IMR-90 (cell line): ENCODE measurements around the gene C9orf43. TPM values are rescaled to one million over a fixed set of nuclear protein-coding genes. Genes with fewer than 3 reads are reported as not detected.

Experiments used
- ATAC-seq: fragments of 200-7000 bp; cut with Tn5 transposase; 2 replicates; pipeline ENCODE4 v1.9.1; 2020; ENCODE audit warnings: low read depth, mild to moderate bottlenecking, moderate library complexity
- BruUV-seq: library from RNA; stranded (reverse); fragments of 400-500 nt; replicated peaks from 2 replicates; lab custom pipeline; 2021; lab: Mats Ljungman, UMichigan
- CTCF ChIA-PET: fragments of 300-600 bp; formaldehyde crosslinking; extraction: SDS; loops from one replicate; lab custom pipeline; 2021; ENCODE audit warnings: antibody characterized with exemption; lab: Yijun Ruan, JAX
- POLR2A ChIA-PET: fragments of 300-600 bp; sonication (Branson Sonifier 250); formaldehyde crosslinking; loops from one replicate; lab custom pipeline; 2022; ENCODE audit warnings: antibody characterized with exemption; ENCODE audit not compliant: unreplicated experiment; lab: Charles Lee
- DNase-seq: peaks from one replicate; pipeline ENCODE4 v3.0.0; 2013
- H2AFZ ChIP-seq: replicated peaks from 2 replicates; pipeline ENCODE3; 2013; ENCODE audit warnings: low read length, mild to moderate bottlenecking; ENCODE audit not compliant: poor library complexity
- H2AK5ac ChIP-seq: 2 replicates; pipeline ENCODE4 v1.6.1; 2013; ENCODE audit warnings: low read depth, low read length, inconsistent platforms
- H2AK9ac ChIP-seq: replicated peaks from 2 replicates; pipeline ENCODE3; 2013; ENCODE audit warnings: mild to moderate bottlenecking, low read depth, low read length, moderate library complexity; ENCODE audit not compliant: poor library complexity
- H2BK120ac ChIP-seq: 2 replicates; pipeline ENCODE4 v1.6.1; 2013; ENCODE audit warnings: low read depth, low read length, inconsistent platforms
- H2BK15ac ChIP-seq: 3 replicates; pipeline ENCODE4 v1.6.1; 2013; ENCODE audit warnings: low read depth, low read length, inconsistent platforms
- H2BK20ac ChIP-seq: 2 replicates; pipeline ENCODE4 v1.6.1; 2013; ENCODE audit warnings: low read depth, mild to moderate bottlenecking, inconsistent platforms, low read length, moderate library complexity
- H2BK5ac ChIP-seq: 2 replicates; pipeline ENCODE4 v1.6.1; 2013; ENCODE audit warnings: mild to moderate bottlenecking, low read depth, low read length, inconsistent platforms; ENCODE audit not compliant: poor library complexity, severe bottlenecking
- H3K14ac ChIP-seq: replicated peaks from 2 replicates; pipeline ENCODE4 v1.6.1; 2013; ENCODE audit warnings: low read depth, low read length, inconsistent platforms
- H3K18ac ChIP-seq: 2 replicates; pipeline ENCODE4 v1.6.1; 2013; ENCODE audit warnings: low read depth, low read length, control low read depth
- H3K23ac ChIP-seq: 2 replicates; pipeline ENCODE4 v1.6.1; 2013; ENCODE audit warnings: low read depth, low read length, inconsistent platforms
- H3K27ac ChIP-seq: 2 replicates; pipeline ENCODE4 v1.5.1; 2013; ENCODE audit warnings: mild to moderate bottlenecking, control low read depth, low read length; ENCODE audit not compliant: insufficient read depth
- H3K27me3 ChIP-seq: 2 replicates; pipeline ENCODE4 v1.6.1; 2013; ENCODE audit warnings: low read length; ENCODE audit not compliant: control insufficient read depth, insufficient read depth
- H3K36me3 ChIP-seq: 2 replicates; pipeline ENCODE4 v1.6.1; 2013; ENCODE audit warnings: low read length, mixed read lengths; ENCODE audit not compliant: control insufficient read depth, insufficient read depth
- H3K4ac ChIP-seq: 2 replicates; pipeline ENCODE4 v1.6.1; 2013; ENCODE audit warnings: low read depth, low read length, inconsistent platforms
- H3K4me1 ChIP-seq: 2 replicates; pipeline ENCODE4 v1.6.1; 2013; ENCODE audit warnings: low read length, mixed read lengths; ENCODE audit not compliant: control insufficient read depth, insufficient read depth
- H3K4me2 ChIP-seq: 2 replicates; pipeline ENCODE4 v1.6.1; 2013; ENCODE audit warnings: low read depth, mild to moderate bottlenecking, control low read depth, low read length, moderate library complexity
- H3K4me3 ChIP-seq: 2 replicates; pipeline ENCODE4 v1.5.1; 2013; ENCODE audit warnings: low read depth, mild to moderate bottlenecking, control low read depth, low read length, moderate library complexity; ENCODE audit not compliant: insufficient read depth
- H3K56ac ChIP-seq: 2 replicates; pipeline ENCODE4 v1.6.1; 2013; ENCODE audit warnings: low read length, inconsistent platforms; ENCODE audit not compliant: insufficient read depth; ENCODE audit errors: extremely low read depth
- H3K79me1 ChIP-seq, 2 experiments: 2 replicates each; pipeline ENCODE4 v1.6.1; 2013; ENCODE audit warnings: low read length in 2 of 2, inconsistent platforms in 1 of 2, low read depth in 1 of 2
- H3K9ac ChIP-seq: 2 replicates; pipeline ENCODE4 v1.6.1; 2013; ENCODE audit warnings: low read depth, low read length, control low read depth
- H3K9me1 ChIP-seq: 2 replicates; pipeline ENCODE4 v1.6.1; 2013; ENCODE audit warnings: low read length, inconsistent platforms; ENCODE audit not compliant: insufficient read depth
- H3K9me3 ChIP-seq: 2 replicates; pipeline ENCODE4 v1.6.1; 2013; ENCODE audit warnings: low read length; ENCODE audit not compliant: control insufficient read depth, insufficient read depth
- H4K20me1 ChIP-seq: 2 replicates; pipeline ENCODE4 v1.6.1; 2013; ENCODE audit warnings: low read length, inconsistent platforms; ENCODE audit not compliant: insufficient read depth
- H4K5ac ChIP-seq: 2 replicates; pipeline ENCODE4 v1.6.1; 2013; ENCODE audit warnings: mild to moderate bottlenecking, low read depth, low read length, control low read depth
- H4K8ac ChIP-seq, 2 experiments: 2 replicates each; pipeline ENCODE4 v1.6.1; 2013; ENCODE audit warnings: low read depth in 2 of 2, low read length in 2 of 2, control low read depth in 1 of 2, inconsistent platforms in 1 of 2
- H4K91ac ChIP-seq: 2 replicates; pipeline ENCODE4 v1.6.1; 2013; ENCODE audit warnings: low read depth, low read length, inconsistent platforms; ENCODE audit not compliant: insufficient read depth
- BHLHE40 ChIP-seq: fragments of 150-350 bp; IDR thresholded peaks from 2 replicates; pipeline ENCODE4 v1.6.1; 2016; ENCODE audit warnings: mild to moderate bottlenecking, low read depth, low read length
- CEBPB ChIP-seq: IDR thresholded peaks from 2 replicates; pipeline ENCODE4 v1.6.1; 2012; ENCODE audit warnings: low read depth, low read length, improper control_type of control experiment
- CHD1 ChIP-seq: IDR thresholded peaks from 2 replicates; pipeline ENCODE4 v1.6.1; 2012; ENCODE audit warnings: low read depth, low read length, improper control_type of control experiment
- CTCF ChIP-seq: conservative IDR thresholded peaks from 2 replicates; pipeline ENCODE4 v1.5.1; 2012; ENCODE audit warnings: mild to moderate bottlenecking, low read depth, low read length, improper control_type of control experiment
- ELK1 ChIP-seq: fragments of 150-350 bp; IDR thresholded peaks from 2 replicates; pipeline ENCODE4 v1.6.1; 2016; ENCODE audit warnings: low read depth, mild to moderate bottlenecking, low read length, moderate library complexity, borderline replicate concordance
- FOS ChIP-seq: fragments of 150-350 bp; IDR thresholded peaks from 2 replicates; pipeline ENCODE4 v1.6.1; 2016; ENCODE audit warnings: low read depth, low read length
- MAFK ChIP-seq: IDR thresholded peaks from 2 replicates; pipeline ENCODE4 v1.6.1; 2012; ENCODE audit warnings: low read depth, low read length, improper control_type of control experiment
- MAZ ChIP-seq: IDR thresholded peaks from 2 replicates; pipeline ENCODE4 v1.6.1; 2012; ENCODE audit warnings: low read depth, mild to moderate bottlenecking, low read length, improper control_type of control experiment, moderate library complexity, borderline replicate concordance
- MXI1 ChIP-seq: IDR thresholded peaks from 2 replicates; pipeline ENCODE4 v1.6.1; 2012; ENCODE audit warnings: low read depth, mild to moderate bottlenecking, low read length, moderate library complexity, borderline replicate concordance
- NFE2L2 ChIP-seq: fragments of 150-350 bp; IDR thresholded peaks from 2 replicates; pipeline ENCODE4 v1.6.1; 2016; ENCODE audit warnings: low read depth, mild to moderate bottlenecking, low read length
- POLR2A ChIP-seq: IDR thresholded peaks from 2 replicates; pipeline ENCODE4 v1.6.1; 2012; ENCODE audit warnings: mild to moderate bottlenecking, low read depth, low read length
- RAD21 ChIP-seq: IDR thresholded peaks from 2 replicates; pipeline ENCODE4 v1.6.1; 2012; ENCODE audit warnings: low read length, improper control_type of control experiment
- RCOR1 ChIP-seq: IDR thresholded peaks from 2 replicates; pipeline ENCODE4 v1.6.1; 2012; ENCODE audit warnings: mild to moderate bottlenecking, low read length, improper control_type of control experiment; ENCODE audit not compliant: insufficient replicate concordance
- RFX5 ChIP-seq: IDR thresholded peaks from 2 replicates; pipeline ENCODE4 v1.8.0; 2012; ENCODE audit warnings: low read depth, mild to moderate bottlenecking, low read length, moderate library complexity
- SMC3 ChIP-seq: fragments of 150-350 bp; IDR thresholded peaks from 2 replicates; pipeline ENCODE4 v1.6.1; 2016; ENCODE audit warnings: low read depth, mild to moderate bottlenecking, antibody characterized with exemption, low read length, moderate library complexity
- USF2 ChIP-seq: fragments of 150-350 bp; IDR thresholded peaks from 2 replicates; pipeline ENCODE4 v1.6.1; 2017; ENCODE audit warnings: mild to moderate bottlenecking, antibody characterized with exemption, low read length, low read depth
- WGBS, 2 experiments: methylation state at CpG; one replicate each; pipeline versions ENCODE4 v1.1.5 to v1.1.7; 2013; ENCODE audit warnings: missing lambda C conversion rate in 2 of 2; ENCODE audit not compliant: insufficient read length in 1 of 2; ENCODE audit errors: extremely low coverage in 2 of 2; 5-methylcytosine and 5-hydroxymethylcytosine counted together
- dilution Hi-C: fragments of 300-500 bp; cut with HindIII; formaldehyde crosslinking; loops from one replicate; pipeline ENCODE4 v1.14.3; 2018; ENCODE audit warnings: low sequenced_read_pairs; ENCODE audit not compliant: unreplicated experiment
- in situ Hi-C: fragments of 300-500 bp; cut with MboI; formaldehyde crosslinking; loops from 3 replicates; pipeline ENCODE4 v1.14.3; 2019; ENCODE audit warnings: low sequenced_read_pairs, inconsistent platforms, mixed read lengths
- intact Hi-C: fragments of 100-400 bp; cut with micrococcal nuclease; formaldehyde crosslinking; loops from 2 replicates; pipeline ENCODE4 v1.10.0; 2022
- polyA plus RNA-seq, 3 experiments: library from polyadenylated mRNA; depleted of rRNA; stranded (reverse); fragments of >200 nt; gene quantifications; 2 replicates each; pipeline ENCODE4 v1.2.3, GENCODE V29; 2012; ENCODE audit warnings: low replicate concordance in 1 of 3
- total RNA-seq: library from RNA; depleted of rRNA; stranded (reverse); fragments of >200 nt; gene quantifications from 2 replicates; pipeline ENCODE4 v1.2.3, GENCODE V29; 2012

C9orf43 gene
- total and polyA plus RNA-seq, 2 of the 4 experiments (the other 2 are of a cell fraction), result 0.36 to 0.46 TPM

- no peak overlapping the region for H2BK15ac ChIP-seq
- peaks cover 39% of the 10 kb centered on the region for H3K36me3 ChIP-seq
- ATAC-seq (no peak), DNase-seq (no peak)
- no peaks in the 10 kb centered on the region for H3K9me3 ChIP-seq
- no peak overlapping the region for H3K56ac ChIP-seq
- no peak overlapping the region for H2BK5ac ChIP-seq
- H4K5ac ChIP-seq, result no peak overlapping the region
- ChIA-PET POLR2A (no interaction called here), CTCF (no interaction called here)
- H4K8ac ChIP-seq, result no peak overlapping the region
- no peaks in the 10 kb centered on the region for H4K20me1 ChIP-seq
- H3K4me1 ChIP-seq, result no peaks in the 10 kb centered on the region
- dilution Hi-C loops, result no loop called here
- BruUV-seq, result no TSS peak
- H3K9me1 ChIP-seq, result peaks cover 3% of the 10 kb centered on the region; the same call in 1 of the 2 replicates
- H2AK9ac ChIP-seq, result no peak overlapping the region
- H3K4ac ChIP-seq, result no peak overlapping the region
- no peak overlapping the region for H3K9ac ChIP-seq
- no peak overlapping the region for H3K4me2 ChIP-seq
- H3K23ac ChIP-seq, result no peak overlapping the region
- no peak for TF ChIP-seq RCOR1
- no peak for TF ChIP-seq MAZ
- no peak for TF ChIP-seq SMC3
- no peak for TF ChIP-seq CHD1
- no peak for TF ChIP-seq USF2
- TF ChIP-seq CTCF, result no peak
- TF ChIP-seq RFX5, result no peak
- no peak for TF ChIP-seq MAFK
- TF ChIP-seq RAD21, result no peak
- no peak for TF ChIP-seq BHLHE40
- no peak for TF ChIP-seq CEBPB
- TF ChIP-seq POLR2A, result no peak
- TF ChIP-seq ELK1, result no peak
- TF ChIP-seq MXI1, result no peak
- TF ChIP-seq FOS, result no peak
- no peak for TF ChIP-seq NFE2L2
- no peak overlapping the region for H2BK20ac ChIP-seq
- no peak overlapping the region for H3K27ac ChIP-seq
- H3K14ac ChIP-seq, result no peak overlapping the region
- no peak overlapping the region for H2AFZ ChIP-seq
- intact Hi-C loops, result no loop called here
- H4K91ac ChIP-seq, result no peak overlapping the region; the same call in 1 of the 2 replicates
- in situ Hi-C loops, result no loop called here
- no peak overlapping the region for H3K18ac ChIP-seq
- no peak overlapping the region for H3K4me3 ChIP-seq
- no peak overlapping the region for H2AK5ac ChIP-seq
- H2BK120ac ChIP-seq, result no peak overlapping the region
- H3K79me1 ChIP-seq, result peaks cover 11 to 16% of the 10 kb centered on the region in 2 experiments
- no peaks in the 10 kb centered on the region for H3K27me3 ChIP-seq
- WGBS, 2 experiments, result no CpG with 5 or more reads among the region's 7 CpGs
Observed at GRCh38 chr9:113393281-113393680, 17.3 kb upstream of the C9orf43 start.
